GM15510 (cell line): Measurements from ENCODE around the gene TMEM238.

Source experiments
- POLR2A ChIP-seq: IDR thresholded peaks from 3 replicates; pipeline ENCODE4 v1.6.1; 2011; ENCODE audit warnings: borderline replicate concordance; ENCODE audit not compliant: insufficient read length; ENCODE audit errors: extremely low read depth

TMEM238 gene

GRCh38 chr19:55358943-55359908 lies 24.9 kb downstream of the TMEM238 start:
- no peak for TF ChIP-seq POLR2A

- no peak for TF ChIP-seq POLR2A
Measured at GRCh38 chr19:55358493-55358892, 25.6 kb downstream of the TMEM238 start.

- no peak for TF ChIP-seq POLR2A
Measured at GRCh38 chr19:55355213-55355821, 28.8 kb downstream of the TMEM238 start.

- no peak for TF ChIP-seq POLR2A
Measured at GRCh38 chr19:55354698-55355212, 29.3 kb downstream of the TMEM238 start, which contains the start of gene COX6B2. Gene COX6B2 (minus strand): TSS chr19:55354719. CDS start chr19:55354521, 198 bp downstream.

- TF ChIP-seq POLR2A, result no peak
Measured at GRCh38 chr19:55353803-55354697, 30.0 kb downstream of the TMEM238 start.

GRCh38 chr19:55353356-55353802 lies 30.7 kb downstream of the TMEM238 start:
- TF ChIP-seq POLR2A, result no peak

- TF ChIP-seq POLR2A, result no peak
Measured at GRCh38 chr19:55352549-55353145, 31.4 kb downstream of the TMEM238 start.

- TF ChIP-seq POLR2A, result no peak
Measured at GRCh38 chr19:55352040-55352439, 32.1 kb downstream of the TMEM238 start.

GRCh38 chr19:55350620-55351315 lies 33.3 kb downstream of the TMEM238 start:
- TF ChIP-seq POLR2A, result no peak

GRCh38 chr19:55348317-55349034 lies 35.6 kb downstream of the TMEM238 start:
- no peak for TF ChIP-seq POLR2A

- TF ChIP-seq POLR2A, result no peak
Measured at GRCh38 chr19:55347442-55348009, 36.6 kb downstream of the TMEM238 start.

- TF ChIP-seq POLR2A, result no peak
Measured at GRCh38 chr19:55346725-55347441, 37.2 kb downstream of the TMEM238 start.
